Spleen (tissue), 7 donors: ENCODE measurements around the gene DUSP22.

Experiments
- POLR2AphosphoS5 ChIP-seq, 3 donors: sonication (generic); formaldehyde crosslinking; IDR thresholded peaks; one replicate each; pipeline ENCODE4 v1.5.1; 2017; ENCODE audit warnings: antibody characterized with exemption in 3 of 3
- TF ChIP-seq, protein P1 (sequence below), 11 experiments: fragments of 200-600 bp in 7 of 11; fragments of 450-650 bp in 4 of 11; sonication (generic) in 4 of 11; IDR thresholded peaks in 8 of 11; conservative IDR thresholded peaks in 3 of 11; 1 replicate in 7 of 11; 2 replicates in 4 of 11; pipeline versions ENCODE4 v1.4.0 to v1.8.0; 2016 to 2021; ENCODE audit warnings: antibody characterized with exemption in 11 of 11, inconsistent platforms in 4 of 11, mild to moderate bottlenecking in 1 of 11
- donor health status: DM: no; HTN: no; CAD: no; lungs with moderate emphysema.
- donor health status: DM: no; HTN: no; CAD: no.
- donor health status: DM: no; HTN: no; CAD: no.

DNA sequence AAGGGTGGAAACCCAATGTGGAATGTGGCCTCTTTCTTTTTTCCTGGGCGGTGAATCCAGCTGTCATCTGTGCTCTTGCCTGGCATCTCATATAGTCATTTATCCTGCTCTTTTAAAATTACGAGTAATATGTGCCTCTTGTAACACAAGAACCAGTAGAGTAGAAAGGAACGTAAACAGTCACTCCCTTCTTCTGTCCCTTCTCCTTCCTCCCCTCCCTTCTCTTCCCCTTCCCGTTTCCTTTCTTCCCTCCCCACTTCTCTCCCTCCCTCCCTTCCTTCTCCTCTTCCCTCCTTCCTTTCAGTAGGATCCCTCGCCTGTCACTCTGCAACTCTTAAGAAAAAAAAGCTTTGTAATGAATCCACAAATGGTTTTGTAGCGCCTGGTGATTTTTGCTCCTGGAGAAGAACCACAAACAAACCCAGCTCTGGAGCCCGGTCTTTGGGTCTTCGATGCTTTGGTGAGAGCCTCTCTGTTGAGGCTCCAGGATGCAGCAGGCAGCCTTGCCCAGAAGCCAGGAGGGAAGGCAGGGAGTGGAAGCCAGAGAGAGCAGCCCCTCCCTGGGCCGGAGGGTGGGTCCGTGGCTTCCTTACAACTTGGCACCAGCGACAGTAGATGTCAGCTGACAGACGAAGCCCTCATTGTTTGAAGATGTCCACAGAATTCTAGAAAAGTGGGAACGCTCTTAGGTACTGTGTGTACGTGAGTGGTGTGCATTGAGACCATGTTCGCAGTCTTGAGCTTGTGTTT lies 15.0 kb downstream of the DUSP22 start:
- TF ChIP-seq, protein P1, sequence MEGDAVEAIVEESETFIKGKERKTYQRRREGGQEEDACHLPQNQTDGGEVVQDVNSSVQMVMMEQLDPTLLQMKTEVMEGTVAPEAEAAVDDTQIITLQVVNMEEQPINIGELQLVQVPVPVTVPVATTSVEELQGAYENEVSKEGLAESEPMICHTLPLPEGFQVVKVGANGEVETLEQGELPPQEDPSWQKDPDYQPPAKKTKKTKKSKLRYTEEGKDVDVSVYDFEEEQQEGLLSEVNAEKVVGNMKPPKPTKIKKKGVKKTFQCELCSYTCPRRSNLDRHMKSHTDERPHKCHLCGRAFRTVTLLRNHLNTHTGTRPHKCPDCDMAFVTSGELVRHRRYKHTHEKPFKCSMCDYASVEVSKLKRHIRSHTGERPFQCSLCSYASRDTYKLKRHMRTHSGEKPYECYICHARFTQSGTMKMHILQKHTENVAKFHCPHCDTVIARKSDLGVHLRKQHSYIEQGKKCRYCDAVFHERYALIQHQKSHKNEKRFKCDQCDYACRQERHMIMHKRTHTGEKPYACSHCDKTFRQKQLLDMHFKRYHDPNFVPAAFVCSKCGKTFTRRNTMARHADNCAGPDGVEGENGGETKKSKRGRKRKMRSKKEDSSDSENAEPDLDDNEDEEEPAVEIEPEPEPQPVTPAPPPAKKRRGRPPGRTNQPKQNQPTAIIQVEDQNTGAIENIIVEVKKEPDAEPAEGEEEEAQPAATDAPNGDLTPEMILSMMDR (IDR thresholded peaks at IDR 0.05 in 8 of 11, conservative IDR thresholded peaks at IDR 0.05 in 3 of 11): no peak
- TF ChIP-seq POLR2AphosphoS5 (IDR thresholded peaks at IDR 0.05): no peak
